ENCODE data around the gene SLC2A14.
"Not testable (repeated sequence)": the region's sequence is repeated elsewhere in the genome, so short reads cannot be mapped to it uniquely, and the experiment has no call there.

SLC2A14 gene

DNA sequence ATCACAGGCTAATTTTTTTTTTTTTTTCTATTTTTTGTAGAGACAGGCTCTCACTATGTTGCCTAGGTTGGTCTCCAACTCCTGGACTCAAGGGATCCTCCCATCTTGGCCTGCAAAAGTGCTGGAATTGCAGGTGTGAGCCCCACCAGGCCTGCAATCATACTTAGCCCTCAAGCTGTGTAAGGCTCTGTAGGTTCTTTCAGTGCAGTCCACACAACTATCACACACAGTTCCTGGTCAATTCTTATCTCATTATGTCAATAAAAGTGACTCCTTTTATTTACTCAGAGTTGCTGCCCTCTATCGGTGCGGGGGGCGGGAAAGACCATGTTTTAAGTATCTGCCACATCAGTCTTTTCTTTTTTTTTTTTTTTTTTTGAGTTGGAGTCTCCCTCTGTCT, 34.3 kb upstream of the SLC2A14 start:
- Histone ChIP-seq H3K27ac (no peak overlapping the region), H3K27me3 (no peaks in the 10 kb centered on the region), H3K4me1 (ENCODE audit: control insufficient read depth in 1 of 2, insufficient read depth in 1 of 2, low read depth in 1 of 2, low read length in 1 of 2) (no peaks in the 10 kb centered on the region), H3K9me3 (no peaks in the 10 kb centered on the region), H3K4me3 (ENCODE audit: low read depth in 1 of 2, low read length in 1 of 2) (no peak overlapping the region), H3K36me3 (no peaks in the 10 kb centered on the region)
- TF ChIP-seq, protein P1, sequence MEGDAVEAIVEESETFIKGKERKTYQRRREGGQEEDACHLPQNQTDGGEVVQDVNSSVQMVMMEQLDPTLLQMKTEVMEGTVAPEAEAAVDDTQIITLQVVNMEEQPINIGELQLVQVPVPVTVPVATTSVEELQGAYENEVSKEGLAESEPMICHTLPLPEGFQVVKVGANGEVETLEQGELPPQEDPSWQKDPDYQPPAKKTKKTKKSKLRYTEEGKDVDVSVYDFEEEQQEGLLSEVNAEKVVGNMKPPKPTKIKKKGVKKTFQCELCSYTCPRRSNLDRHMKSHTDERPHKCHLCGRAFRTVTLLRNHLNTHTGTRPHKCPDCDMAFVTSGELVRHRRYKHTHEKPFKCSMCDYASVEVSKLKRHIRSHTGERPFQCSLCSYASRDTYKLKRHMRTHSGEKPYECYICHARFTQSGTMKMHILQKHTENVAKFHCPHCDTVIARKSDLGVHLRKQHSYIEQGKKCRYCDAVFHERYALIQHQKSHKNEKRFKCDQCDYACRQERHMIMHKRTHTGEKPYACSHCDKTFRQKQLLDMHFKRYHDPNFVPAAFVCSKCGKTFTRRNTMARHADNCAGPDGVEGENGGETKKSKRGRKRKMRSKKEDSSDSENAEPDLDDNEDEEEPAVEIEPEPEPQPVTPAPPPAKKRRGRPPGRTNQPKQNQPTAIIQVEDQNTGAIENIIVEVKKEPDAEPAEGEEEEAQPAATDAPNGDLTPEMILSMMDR (IDR thresholded peaks at IDR 0.05) = no peak

DNA sequence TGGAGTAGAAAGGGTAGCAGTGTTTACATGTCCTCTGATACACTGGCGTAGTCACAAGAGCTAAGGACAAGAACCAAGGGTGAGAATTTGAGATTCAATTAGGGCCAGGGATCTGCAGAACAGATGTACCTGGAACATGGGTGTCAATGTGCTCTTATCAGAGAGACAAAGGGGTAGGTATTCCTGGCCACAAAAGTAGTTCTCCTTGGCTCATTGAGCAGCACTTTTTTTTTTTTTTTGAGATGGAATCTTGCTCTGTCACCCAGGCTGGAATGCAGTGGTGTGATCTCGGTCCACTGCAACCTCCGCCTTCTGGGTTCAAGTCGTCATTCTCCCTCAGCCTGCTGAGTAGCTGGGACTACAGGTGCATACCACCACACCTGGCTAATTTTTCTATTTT, 33.6 kb upstream of the SLC2A14 start:
- not testable (repeated sequence) for H3K27ac ChIP-seq; H3K27me3 ChIP-seq; H3K4me1 ChIP-seq (ENCODE audit: control insufficient read depth in 1 of 2, insufficient read depth in 1 of 2, low read depth in 1 of 2, low read length in 1 of 2); H3K4me3 ChIP-seq (ENCODE audit: low read depth in 1 of 2, low read length in 1 of 2); H3K36me3 ChIP-seq; H3K9me3 ChIP-seq

DNA sequence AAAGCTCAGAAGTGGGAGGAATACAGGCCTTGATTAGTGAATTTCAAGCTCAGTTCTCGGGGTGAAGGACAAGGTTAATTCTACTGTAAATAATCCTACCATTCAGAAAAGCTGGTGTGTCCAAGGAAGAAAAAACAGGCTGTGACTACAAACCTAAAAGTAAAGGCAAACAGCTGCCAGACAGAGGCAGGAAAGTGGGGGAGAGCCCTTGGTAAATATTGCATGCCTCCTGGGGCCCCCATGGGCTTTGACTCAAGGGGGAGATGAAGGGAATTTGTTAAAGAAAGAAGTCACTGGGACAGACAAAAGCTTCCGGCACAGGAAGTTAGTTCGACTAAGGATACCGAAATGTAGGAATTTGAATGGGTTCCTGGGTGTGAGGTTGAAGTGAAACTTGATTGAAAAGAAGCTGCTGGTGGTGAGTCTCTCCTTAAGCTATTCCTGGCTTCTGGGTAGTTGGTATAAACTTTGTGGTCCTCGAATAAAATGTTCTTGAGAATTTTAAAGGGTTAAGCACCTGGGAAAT, 32.9 kb upstream of the SLC2A14 start:
- H3K27ac ChIP-seq; H3K4me3 ChIP-seq (ENCODE audit: low read depth in 1 of 2, low read length in 1 of 2); H3K27me3 ChIP-seq; H3K36me3 ChIP-seq; H3K9me3 ChIP-seq; H3K4me1 ChIP-seq (ENCODE audit: control insufficient read depth in 1 of 2, insufficient read depth in 1 of 2, low read depth in 1 of 2, low read length in 1 of 2): not testable (repeated sequence)

DNA sequence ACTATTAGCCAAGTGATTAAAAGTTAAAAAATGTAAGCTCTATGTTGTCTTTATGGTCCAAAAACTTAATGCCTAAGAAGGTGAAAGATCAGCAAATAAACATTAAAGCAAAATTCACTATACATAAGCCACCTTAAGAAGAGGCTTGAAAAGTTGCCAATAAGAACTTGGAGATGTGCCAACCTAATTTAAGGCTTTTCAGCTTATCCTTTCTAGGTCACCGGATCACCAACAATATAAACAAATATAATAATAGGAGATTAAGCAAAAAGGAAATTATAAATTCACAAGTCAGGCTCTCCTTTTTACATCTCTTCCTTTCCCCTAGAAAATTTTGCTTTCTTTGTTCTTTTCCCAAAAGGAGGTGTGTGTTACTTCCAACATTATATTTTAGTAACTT, 32.4 kb upstream of the SLC2A14 start:
- TF ChIP-seq, protein P1 (IDR thresholded peaks at IDR 0.05) = no peak
- no peaks in the 10 kb centered on the region for H3K4me1 ChIP-seq (ENCODE audit: control insufficient read depth in 1 of 2, insufficient read depth in 1 of 2, low read depth in 1 of 2, low read length in 1 of 2)
- H3K4me3 ChIP-seq (ENCODE audit: low read depth in 1 of 2, low read length in 1 of 2) = no peak overlapping the region
- H3K9me3 ChIP-seq = no peaks in the 10 kb centered on the region
- no peak overlapping the region for H3K27ac ChIP-seq
- H3K36me3 ChIP-seq = no peaks in the 10 kb centered on the region
- H3K27me3 ChIP-seq = no peaks in the 10 kb centered on the region

DNA sequence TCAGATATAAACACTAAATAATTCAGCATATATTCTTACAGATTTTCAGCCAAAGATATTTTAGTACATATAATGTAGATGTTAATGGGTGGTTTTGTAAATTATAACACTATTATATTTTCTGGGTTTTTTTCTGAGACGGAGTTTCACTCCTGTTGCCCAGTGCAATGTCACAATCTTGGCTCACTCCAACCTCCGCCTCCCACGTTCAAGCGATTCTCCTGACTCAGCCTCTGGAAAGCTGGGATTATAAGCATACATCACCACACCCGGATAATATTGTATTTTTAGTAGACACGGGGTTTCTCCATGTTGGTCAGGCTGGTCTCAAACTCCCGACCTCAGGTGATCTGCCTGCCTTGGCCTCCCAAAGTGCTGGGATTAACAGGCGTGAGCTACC, 29.7 kb upstream of the SLC2A14 start:
- H3K27me3 ChIP-seq; H3K27ac ChIP-seq; H3K9me3 ChIP-seq; H3K4me1 ChIP-seq (ENCODE audit: control insufficient read depth in 1 of 2, insufficient read depth in 1 of 2, low read depth in 1 of 2, low read length in 1 of 2); H3K36me3 ChIP-seq; H3K4me3 ChIP-seq (ENCODE audit: low read depth in 1 of 2, low read length in 1 of 2): not testable (repeated sequence)

DNA sequence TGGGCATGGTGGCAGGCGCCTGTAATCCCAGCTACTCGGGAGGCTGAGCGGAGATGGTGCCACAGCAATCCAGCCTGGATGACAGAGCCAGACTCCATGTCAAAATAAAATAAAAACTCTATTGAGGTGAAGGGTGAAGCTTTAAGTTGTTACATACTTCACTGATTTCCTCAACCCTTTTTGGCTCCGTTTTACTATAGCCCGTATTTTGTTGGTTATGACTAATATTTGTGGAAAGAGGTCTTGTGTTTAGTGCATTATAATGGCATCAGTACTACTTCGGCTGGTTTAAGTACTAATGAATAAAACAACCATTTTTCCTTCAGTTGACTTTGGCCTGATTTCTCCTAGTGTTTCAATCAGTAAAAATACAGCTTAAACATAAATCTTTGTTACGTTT, 27.0 kb upstream of the SLC2A14 start:
- H3K27me3 ChIP-seq = no peaks in the 10 kb centered on the region
- TF ChIP-seq, protein P1 (IDR thresholded peaks at IDR 0.05) = no peak
- no peaks in the 10 kb centered on the region for H3K9me3 ChIP-seq
- no peak overlapping the region for H3K4me3 ChIP-seq (ENCODE audit: low read depth in 1 of 2, low read length in 1 of 2)
- H3K4me1 ChIP-seq (ENCODE audit: control insufficient read depth in 1 of 2, insufficient read depth in 1 of 2, low read depth in 1 of 2, low read length in 1 of 2) = no peaks in the 10 kb centered on the region
- H3K27ac ChIP-seq = no peak overlapping the region
- H3K36me3 ChIP-seq = no peaks in the 10 kb centered on the region

DNA sequence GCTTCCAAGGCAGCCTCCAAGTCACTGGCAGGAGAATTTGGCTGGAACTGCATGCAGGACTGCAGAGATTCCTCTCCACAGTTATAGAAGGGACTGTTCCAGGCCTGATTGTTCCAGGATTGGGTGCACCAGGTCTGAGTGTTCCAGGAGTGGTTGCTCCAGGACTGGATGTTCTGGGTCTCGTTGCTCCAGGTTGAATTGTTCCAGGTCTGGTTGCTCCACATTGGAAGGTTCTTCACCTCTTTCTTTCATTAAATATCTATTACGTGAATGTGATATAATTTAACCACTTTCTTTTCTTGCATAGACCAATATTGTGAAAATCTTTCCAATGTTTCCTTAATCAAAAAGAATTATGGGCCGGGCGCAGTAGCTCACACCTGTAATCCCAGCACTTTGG, 24.0 kb upstream of the SLC2A14 start:
- H3K4me3 ChIP-seq (ENCODE audit: low read depth in 1 of 2, low read length in 1 of 2); H3K27ac ChIP-seq; H3K4me1 ChIP-seq (ENCODE audit: control insufficient read depth in 1 of 2, insufficient read depth in 1 of 2, low read depth in 1 of 2, low read length in 1 of 2); H3K36me3 ChIP-seq; H3K27me3 ChIP-seq; H3K9me3 ChIP-seq: not testable (repeated sequence)

All from neutrophil (primary cell).